ENCODE data around the gene TJP2.

The TJP2 gene

GRCh38 chr9:69193685-69194032, 19.6 kb downstream of the TJP2 start:
- DNase-seq, result no peak

GRCh38 chr9:69194702-69195418, 20.8 kb downstream of the TJP2 start:
- no peak for DNase-seq

- DNase-seq, result no peak
Measured at GRCh38 chr9:69195668-69196067, 21.6 kb downstream of the TJP2 start.

GRCh38 chr9:69197687-69198086, 23.6 kb downstream of the TJP2 start:
- DNase-seq, result no peak

GRCh38 chr9:69198521-69199220, 24.6 kb downstream of the TJP2 start:
- DNase-seq, result no peak

GRCh38 chr9:69199769-69200470, 25.8 kb downstream of the TJP2 start:
- DNase-seq, result peak; percentile 10

- DNase-seq, result no peak
Measured at GRCh38 chr9:69202556-69202955, 28.5 kb downstream of the TJP2 start.

GRCh38 chr9:69204326-69204725, 30.2 kb downstream of the TJP2 start:
- DNase-seq, result no peak

- DNase-seq, result no peak
Measured at GRCh38 chr9:69204849-69205248, 30.8 kb downstream of the TJP2 start.

- no peak for DNase-seq
Measured at GRCh38 chr9:69206047-69206446, 32.0 kb downstream of the TJP2 start.

- DNase-seq, result no peak
Measured at GRCh38 chr9:69207503-69207902, 33.4 kb downstream of the TJP2 start.

GRCh38 chr9:69211424-69212036, 37.5 kb downstream of the TJP2 start:
- no peak for DNase-seq

- no peak for DNase-seq
Measured at GRCh38 chr9:69213647-69214046, 39.6 kb downstream of the TJP2 start.

- DNase-seq, result no peak
Measured at GRCh38 chr9:69214939-69215338, 40.9 kb downstream of the TJP2 start.

GRCh38 chr9:69215774-69216485, 41.9 kb downstream of the TJP2 start:
- peak; percentile 20 for DNase-seq

- DNase-seq, result no peak
Measured at GRCh38 chr9:69218166-69218565, 44.1 kb downstream of the TJP2 start.

GRCh38 chr9:69221036-69221435, 47.0 kb downstream of the TJP2 start:
- no peak for DNase-seq

- no peak for DNase-seq
Measured at GRCh38 chr9:69222970-69223369, 48.9 kb downstream of the TJP2 start.

- no peak for DNase-seq
Measured at GRCh38 chr9:69223605-69224004, 49.5 kb downstream of the TJP2 start.

GRCh38 chr9:69229367-69229766, 55.3 kb downstream of the TJP2 start:
- DNase-seq, result no peak

- no peak for DNase-seq
Measured at GRCh38 chr9:69232135-69232534, 58.1 kb downstream of the TJP2 start.

GRCh38 chr9:69234683-69235082, 60.6 kb downstream of the TJP2 start:
- no peak for DNase-seq

- DNase-seq, result no peak
Measured at GRCh38 chr9:69236188-69236587, 62.1 kb downstream of the TJP2 start.
